Esophagus squamous epithelium (tissue), 4 donors: ENCODE results near the gene FTSJ1.

ENCODE experiments used
- CTCF ChIP-seq, 6 experiments: fragments of 450-650 bp in 4 of 6; fragments of 200-600 bp in 2 of 6; sonication (generic) in 2 of 6; IDR thresholded peaks; one replicate each; pipeline ENCODE4 v1.5.1; 2016 to 2019; ENCODE audit warnings: antibody characterized with exemption in 6 of 6, mild to moderate bottlenecking in 4 of 6, moderate library complexity in 4 of 6
- POLR2A ChIP-seq, 4 donors: fragments of 450-650 bp; IDR thresholded peaks; one replicate each; pipeline ENCODE4 v1.6.1; 2017; ENCODE audit warnings: antibody characterized with exemption in 4 of 4, mild to moderate bottlenecking in 4 of 4, moderate library complexity in 3 of 4

GRCh38 chrX:48493890-48494364, 17.9 kb downstream of the FTSJ1 start:
- TF ChIP-seq POLR2A (IDR thresholded peaks at IDR 0.05) (no peak), CTCF (IDR thresholded peaks at IDR 0.05) (peak in 3 of 6 experiments; percentile 15 to 46 (median 30))
